Upper lobe of left lung (tissue), 4 donors: ENCODE results near the gene PGAP6.

Source experiments
- EP300 ChIP-seq, 4 donors: sonication (generic); formaldehyde crosslinking; IDR thresholded peaks; one replicate each; pipeline ENCODE4 v1.5.1; 2017; ENCODE audit warnings: antibody characterized with exemption in 4 of 4, control low read depth in 2 of 4
- POLR2A ChIP-seq, 4 donors: fragments of 450-650 bp; IDR thresholded peaks; one replicate each; pipeline ENCODE4 v1.5.1; 2016 to 2017; ENCODE audit warnings: antibody characterized with exemption in 4 of 4, mild to moderate bottlenecking in 2 of 4
- POLR2AphosphoS5 ChIP-seq, 2 donors: sonication (generic); formaldehyde crosslinking; IDR thresholded peaks; one replicate each; pipeline ENCODE4 v1.5.1; 2017; ENCODE audit warnings: antibody characterized with exemption in 2 of 2
- TF ChIP-seq, protein P1 (sequence below), 6 experiments: fragments of 450-650 bp in 4 of 6; fragments of 200-600 bp in 2 of 6; sonication (generic) in 2 of 6; IDR thresholded peaks; one replicate each; pipeline ENCODE4 v1.5.1; 2016 to 2019; ENCODE audit warnings: antibody characterized with exemption in 6 of 6

DNA sequence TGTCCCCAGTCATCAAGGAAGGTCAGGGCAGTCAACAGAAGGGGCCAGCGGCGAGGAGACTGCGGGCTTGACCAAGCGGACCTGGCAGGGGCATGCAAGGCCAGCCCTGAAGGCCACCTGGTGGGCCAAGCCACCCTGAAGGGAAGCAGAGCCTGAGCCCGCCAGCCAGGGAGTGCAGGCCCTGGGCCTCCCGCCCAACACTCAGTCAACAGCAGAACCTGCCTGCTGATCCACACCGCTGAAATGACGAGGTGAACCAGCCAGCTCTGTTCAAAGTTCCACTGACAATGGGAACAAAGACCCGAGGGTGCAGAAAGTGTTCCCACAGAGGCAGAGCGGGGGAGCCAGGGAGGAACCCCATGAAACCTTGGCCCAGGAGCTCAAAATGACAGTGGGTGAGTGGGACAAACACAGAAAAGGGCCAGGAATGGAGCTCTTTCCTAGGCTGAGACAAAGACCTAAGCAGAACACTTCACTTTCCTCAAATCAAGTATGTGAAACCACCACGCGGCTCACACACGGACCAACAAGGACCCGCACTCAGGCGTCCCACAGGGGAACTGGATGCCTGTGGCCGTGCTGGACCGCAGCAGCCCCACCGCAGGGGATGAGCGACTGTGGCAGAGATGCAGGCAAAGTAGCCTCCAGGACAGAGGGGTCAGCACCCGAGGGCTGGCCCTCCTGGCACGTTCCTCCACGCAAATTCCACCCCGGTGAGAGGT is 41.2 kb downstream of the PGAP6 start:
- TF ChIP-seq, protein P1, sequence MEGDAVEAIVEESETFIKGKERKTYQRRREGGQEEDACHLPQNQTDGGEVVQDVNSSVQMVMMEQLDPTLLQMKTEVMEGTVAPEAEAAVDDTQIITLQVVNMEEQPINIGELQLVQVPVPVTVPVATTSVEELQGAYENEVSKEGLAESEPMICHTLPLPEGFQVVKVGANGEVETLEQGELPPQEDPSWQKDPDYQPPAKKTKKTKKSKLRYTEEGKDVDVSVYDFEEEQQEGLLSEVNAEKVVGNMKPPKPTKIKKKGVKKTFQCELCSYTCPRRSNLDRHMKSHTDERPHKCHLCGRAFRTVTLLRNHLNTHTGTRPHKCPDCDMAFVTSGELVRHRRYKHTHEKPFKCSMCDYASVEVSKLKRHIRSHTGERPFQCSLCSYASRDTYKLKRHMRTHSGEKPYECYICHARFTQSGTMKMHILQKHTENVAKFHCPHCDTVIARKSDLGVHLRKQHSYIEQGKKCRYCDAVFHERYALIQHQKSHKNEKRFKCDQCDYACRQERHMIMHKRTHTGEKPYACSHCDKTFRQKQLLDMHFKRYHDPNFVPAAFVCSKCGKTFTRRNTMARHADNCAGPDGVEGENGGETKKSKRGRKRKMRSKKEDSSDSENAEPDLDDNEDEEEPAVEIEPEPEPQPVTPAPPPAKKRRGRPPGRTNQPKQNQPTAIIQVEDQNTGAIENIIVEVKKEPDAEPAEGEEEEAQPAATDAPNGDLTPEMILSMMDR (IDR thresholded peaks at IDR 0.05), result no peak
- TF ChIP-seq POLR2A (IDR thresholded peaks at IDR 0.05) (no peak), EP300 (IDR thresholded peaks at IDR 0.05) (no peak), POLR2AphosphoS5 (IDR thresholded peaks at IDR 0.05) (no peak)
